Epithelial cell of esophagus (primary cell): ENCODE data around the gene UBE2G2.

ENCODE experiments used
- DNase-seq: peaks from one replicate; pipeline ENCODE4 v3.0.0; 2010; ENCODE audit warnings: low read depth
- H3K4me3 ChIP-seq: 2 replicates; pipeline ENCODE4 v1.5.1; 2011; ENCODE audit warnings: mild to moderate bottlenecking, low read length, control low read depth
- CTCF ChIP-seq: IDR thresholded peaks from 2 replicates; pipeline ENCODE4 v1.5.1; 2011; ENCODE audit warnings: low read depth, mild to moderate bottlenecking, low read length, control low read depth, inconsistent platforms; ENCODE audit not compliant: insufficient read depth; ENCODE audit errors: missing control alignments

UBE2G2 gene

GRCh38 chr21:44804762-44805161 is 3.1 kb upstream of the UBE2G2 start:
- no peak for DNase-seq
- TF ChIP-seq CTCF, result no peak
- no peak overlapping the region for H3K4me3 ChIP-seq

- H3K4me3 ChIP-seq, result no peak overlapping the region
- no peak for DNase-seq
- TF ChIP-seq CTCF, result no peak
These were observed 2.0 kb upstream of the UBE2G2 start for GRCh38 chr21:44803651-44804050.

- no peak for TF ChIP-seq CTCF
- peak; percentile 8 for DNase-seq
- H3K4me3 ChIP-seq, result peak overlapping the region; percentile 89
These were observed 955 bp upstream of the UBE2G2 start for GRCh38 chr21:44802396-44803153.

- TF ChIP-seq CTCF, result peak; percentile 57
- DNase-seq, result peak; percentile 60
- peak overlapping the region; percentile 89 for H3K4me3 ChIP-seq
These were observed 601 bp downstream of the UBE2G2 start for GRCh38 chr21:44800971-44801467.

- peak; percentile 70 for TF ChIP-seq CTCF
- H3K4me3 ChIP-seq, result peak overlapping the region; percentile 89
- peak; percentile 74 for DNase-seq
These were observed 1.5 kb downstream of the UBE2G2 start for GRCh38 chr21:44800103-44800502.

- no peak for TF ChIP-seq CTCF
- no peak for DNase-seq
- no peak overlapping the region for H3K4me3 ChIP-seq
These were observed 2.0 kb downstream of the UBE2G2 start for GRCh38 chr21:44799646-44800045.

- no peak for TF ChIP-seq CTCF
- no peak for DNase-seq
- H3K4me3 ChIP-seq, result no peak overlapping the region
These were observed 3.8 kb downstream of the UBE2G2 start for GRCh38 chr21:44797775-44798174.
